HepG2 (cell line): ENCODE results near the gene MEG3. TPM values are rescaled to one million over a fixed set of nuclear protein-coding genes. Genes with fewer than 3 reads are reported as not detected.
"Not testable (repeated sequence)": the region's sequence is repeated elsewhere in the genome, so short reads cannot be mapped to it uniquely, and the experiment has no call there.

Experiments
- ATAC-seq: fragments of 200-7000 bp; cut with Tn5 transposase; 3 replicates; pipeline ENCODE4 v1.9.1; 2020; ENCODE audit warnings: mild to moderate bottlenecking, moderate library complexity
- BruUV-seq: library from RNA; stranded (reverse); fragments of 400-500 nt; replicated peaks from 2 replicates; lab custom pipeline; 2021; lab: Mats Ljungman, UMichigan
- CTCF ChIA-PET: fragments of 300-600 bp; formaldehyde crosslinking; extraction: SDS; loops from one replicate; lab custom pipeline; 2021; ENCODE audit warnings: low total read pairs, inconsistent platforms, low intra/inter-chr PET ratio; lab: Yijun Ruan, JAX
- POLR2A ChIA-PET: fragments of 350-600 bp; sonication (Branson Sonifier 250); formaldehyde crosslinking; loops from one replicate; lab custom pipeline; 2020; ENCODE audit warnings: antibody characterized with exemption, inconsistent platforms; lab: Yijun Ruan, JAX
- DNase-seq: peaks from one replicate; pipeline ENCODE4 v3.0.0-alpha.2; 2015; ENCODE audit warnings: low spot score
- FAIRE-seq: peaks from 3 replicates; lab custom pipeline; 2011; peaks lifted over from hg19 to GRCh38; lab: Jason Lieb, UNC
- H2AFZ ChIP-seq: one replicate; pipeline ENCODE4 v1.6.1; 2011; ENCODE audit warnings: low read length, inconsistent platforms
- H3K27ac ChIP-seq: fragments of 300-600 bp; 3 replicates; pipeline ENCODE4 v1.8.0; 2011; ENCODE audit warnings: mixed run types, mild to moderate bottlenecking, mixed read lengths, low read length, inconsistent platforms; ENCODE audit not compliant: insufficient read depth; ENCODE audit errors: extremely low read length
- H3K27me3 ChIP-seq, 2 experiments: fragments of 200-600 bp in 1 of 2; 2 replicates in 1 of 2; 3 replicates in 1 of 2; pipeline versions ENCODE4 v1.6.0 to v1.8.0; 2011; ENCODE audit warnings: low read length in 2 of 2, mild to moderate bottlenecking in 2 of 2, moderate library complexity in 2 of 2, inconsistent platforms in 1 of 2; ENCODE audit not compliant: insufficient read depth in 2 of 2, control insufficient read depth in 1 of 2
- H3K36me3 ChIP-seq, 2 experiments: fragments of 200-600 bp in 1 of 2; replicated peaks in 1 of 2; 2 replicates in 1 of 2; 3 replicates in 1 of 2; pipeline versions ENCODE4 v1.5.1 to v1.8.0; 2011; ENCODE audit warnings: low read length in 2 of 2, inconsistent platforms in 1 of 2; ENCODE audit not compliant: insufficient read depth in 2 of 2, control insufficient read depth in 1 of 2
- H3K4me1 ChIP-seq: 2 replicates; pipeline ENCODE4 v1.5.1; 2012; ENCODE audit warnings: low read length, inconsistent platforms; ENCODE audit not compliant: insufficient read depth
- H3K4me2 ChIP-seq: 2 replicates; pipeline ENCODE4 v1.6.0; 2011; ENCODE audit warnings: low read depth, low read length, inconsistent platforms
- H3K4me3 ChIP-seq, 3 experiments: fragments of 200-600 bp in 1 of 3; sonication (generic), shearing (Covaris generic) in 1 of 3; replicated peaks in 1 of 3; 2 replicates each; pipeline ENCODE4 v1.5.1; 2011 to 2016; ENCODE audit warnings: low read length in 3 of 3, inconsistent platforms in 2 of 3, low read depth in 2 of 3, mild to moderate bottlenecking in 2 of 3, control low read depth in 1 of 3, mixed read lengths in 1 of 3; ENCODE audit not compliant: insufficient read depth in 1 of 3
- H3K79me2 ChIP-seq: one replicate; pipeline ENCODE4 v1.6.1; 2011; ENCODE audit warnings: low read length, inconsistent platforms; ENCODE audit not compliant: insufficient read depth
- H3K9ac ChIP-seq: 2 replicates; pipeline ENCODE4 v1.6.0; 2011; ENCODE audit warnings: mild to moderate bottlenecking, low read depth, low read length, inconsistent platforms; ENCODE audit not compliant: insufficient read depth
- H3K9me3 ChIP-seq: 2 replicates; pipeline ENCODE4 v1.5.1; 2012; ENCODE audit warnings: mild to moderate bottlenecking, low read length
- H4K20me1 ChIP-seq: 2 replicates; pipeline ENCODE4 v1.6.0; 2011; ENCODE audit warnings: inconsistent platforms, mild to moderate bottlenecking, low read length, moderate library complexity; ENCODE audit not compliant: insufficient read depth
- E2F1 ChIP-seq: sonication (generic); formaldehyde crosslinking; IDR thresholded peaks from 2 replicates; pipeline ENCODE4 v1.5.0; 2020; ENCODE audit warnings: missing genetic modification reagents
- ELF3 ChIP-seq: IDR thresholded peaks from 2 replicates; pipeline ENCODE4 v1.6.1; 2016; ENCODE audit warnings: missing genetic modification reagents, missing compliant biosample characterization
- ETV5 ChIP-seq: IDR thresholded peaks from 2 replicates; pipeline ENCODE4 v1.6.1; 2018; ENCODE audit warnings: missing biosample characterization, missing genetic modification reagents, inconsistent platforms, borderline replicate concordance
- HNRNPL ChIP-seq: fragments of 200-400 bp; formaldehyde crosslinking; IDR thresholded peaks from 2 replicates; pipeline ENCODE4 v1.6.1; 2017; ENCODE audit warnings: mild to moderate bottlenecking, low read depth, low read length
- KAT2B ChIP-seq: fragments of 150-350 bp; IDR thresholded peaks from 2 replicates; pipeline ENCODE4 v1.6.1; 2014; ENCODE audit warnings: low read depth, low read length, borderline replicate concordance
- KLF9 ChIP-seq: IDR thresholded peaks from 2 replicates; pipeline ENCODE4 v1.6.1; 2016; ENCODE audit warnings: low read depth
- RBAK ChIP-seq: sonication (generic); formaldehyde crosslinking; IDR thresholded peaks from 2 replicates; pipeline ENCODE4 v1.5.1; 2020; ENCODE audit warnings: mild to moderate bottlenecking, missing genetic modification reagents
- RBFOX2 ChIP-seq: fragments of 200-400 bp; formaldehyde crosslinking; IDR thresholded peaks from 2 replicates; pipeline ENCODE4 v1.6.1; 2017; ENCODE audit warnings: low read depth, mild to moderate bottlenecking, low read length
- SAP130 ChIP-seq: IDR thresholded peaks from 2 replicates; pipeline ENCODE4 v1.6.1; 2016; ENCODE audit warnings: low read depth
- TSC22D2 ChIP-seq: sonication (generic); formaldehyde crosslinking; IDR thresholded peaks from 2 replicates; pipeline ENCODE4 v1.5.1; 2020; ENCODE audit warnings: missing genetic modification reagents, mild to moderate bottlenecking, borderline replicate concordance
- ZC3H4 ChIP-seq: sonication (generic); formaldehyde crosslinking; IDR thresholded peaks from 2 replicates; pipeline ENCODE4 v1.4.0; 2020; ENCODE audit warnings: missing genetic modification reagents, borderline replicate concordance
- ZNF235 ChIP-seq: sonication (generic); formaldehyde crosslinking; IDR thresholded peaks from 2 replicates; pipeline ENCODE4 v1.8.1; 2023; ENCODE audit warnings: mild to moderate bottlenecking, missing genetic modification reagents, borderline replicate concordance
- ZNF709 ChIP-seq: sonication (generic); formaldehyde crosslinking; IDR thresholded peaks from 2 replicates; pipeline ENCODE4 v1.5.0; 2020; ENCODE audit warnings: mild to moderate bottlenecking, missing genetic modification reagents
- WGBS: methylation state at CpG from one replicate; pipeline ENCODE4 v1.1.6; 2017; ENCODE audit warnings: low lambda C conversion rate; 5-methylcytosine and 5-hydroxymethylcytosine counted together
- in situ Hi-C: cut with HindIII; loops from 2 replicates; pipeline ENCODE4 v1.10.0; 2017; ENCODE audit warnings: low pct_unique_long_range_greater_than_20kb; ENCODE audit not compliant: extremely low pct_ligation_motif_present
- intact Hi-C: fragments of 100-400 bp; cut with micrococcal nuclease; formaldehyde crosslinking; loops from one replicate; pipeline ENCODE4 v1.10.0; 2022; ENCODE audit not compliant: unreplicated experiment
- polyA plus RNA-seq, 8 experiments: library from polyadenylated mRNA; depleted of rRNA in 3 of 8; stranded (reverse) in 7 of 8; unstranded in 1 of 8; fragments of >200 nt; fragmentation: Illumina TruSeq in 4 of 8; extraction: Trizol in 4 of 8; gene quantifications; 2 replicates each; pipeline versions ENCODE4 v1.2.1 to v1.2.3, GENCODE V29; 2011 to 2016; ENCODE audit warnings: low read depth in 4 of 8, missing spikeins in 1 of 8, mixed read lengths in 1 of 8; ENCODE audit not compliant: insufficient read depth in 1 of 8
- total RNA-seq, 5 experiments: library from RNA; depleted of rRNA; stranded (reverse); fragments of >200 nt; fragmentation: Illumina TruSeq; extraction: Trizol; gene quantifications; 2 replicates each; pipeline ENCODE4 v1.2.3, GENCODE V29; 2016; ENCODE audit warnings: low read depth in 1 of 5

Gene MEG3
- total and polyA plus RNA-seq, 2 of the 13 experiments (the other 11 are each of a cell fraction or from before 2014, with no cell fraction given) = 0.17 TPM; not detected in 1

GRCh38 chr14:100818221-100818699 lies 7.7 kb upstream of the MEG3 start:
- intact Hi-C loops (loop anchor here (10.0 kb wide), 1 partner anchor 153 kb away; no protein-coding TSS in a partner anchor), in situ Hi-C loops (loop anchor here (10.0 kb wide), 1 partner anchor 153 kb away; no protein-coding TSS in a partner anchor)
- POLR2A ChIA-PET = interaction anchor here (0.6 to 4.8 kb wide), 13 partner anchors 15 to 153 kb away, joined by 3 to 102 read pairs (median 15); no protein-coding TSS in a partner anchor
- H3K27ac ChIP-seq = peak overlapping the region; percentile 100
- H3K9ac ChIP-seq = peak overlapping the region; percentile 77
- FAIRE-seq (no peak), ATAC-seq (no peak), DNase-seq (peak; percentile 51)
- H3K4me2 ChIP-seq = peak overlapping the region; percentile 79
- no peaks in the 10 kb centered on the region for H3K27me3 ChIP-seq
- H3K9me3 ChIP-seq = no peaks in the 10 kb centered on the region
- no peak; the same call in 1 of the 2 replicates for TF ChIP-seq SAP130 (CRISPR knock-in tag)
- TF ChIP-seq ETV5 = peak; percentile 44; the same call in 1 of the 2 replicates
- TF ChIP-seq TSC22D2 = 0 out of 2 replicates have a peak, but pooled peaks have one; percentile 51
- TF ChIP-seq KAT2B = no peak
- no peak for TF ChIP-seq KLF9 (CRISPR knock-in tag)
- peak; percentile 3; the same call in 1 of the 2 replicates for TF ChIP-seq RBFOX2
- no peak for TF ChIP-seq ZNF709
- no peak for TF ChIP-seq ZNF235 (CRISPR knock-in tag)
- TF ChIP-seq ZC3H4 (CRISPR knock-in tag) = 0 out of 2 replicates have a peak, but pooled peaks have one; percentile 64
- TF ChIP-seq ELF3 (CRISPR knock-in tag) = 0 out of 2 replicates have a peak, but pooled peaks have one; percentile 13
- TF ChIP-seq E2F1 (CRISPR knock-in tag) = no peak
- TF ChIP-seq RBAK (CRISPR knock-in tag) = peak; percentile 65; the same call in 1 of the 2 replicates
- peak; percentile 73; the same call in 1 of the 2 replicates for TF ChIP-seq HNRNPL
- 58% methylated on average over 2 of the region's 3 CpGs for WGBS
- peaks cover 95% of the 10 kb centered on the region for H3K4me1 ChIP-seq
- no peak overlapping the region for H2AFZ ChIP-seq
- no TSS peak for BruUV-seq
- H3K36me3 ChIP-seq = no peaks in the 10 kb centered on the region
- no peaks in the 10 kb centered on the region for H3K79me2 ChIP-seq
- H4K20me1 ChIP-seq = no peaks in the 10 kb centered on the region
- peak overlapping the region in 1 of 3 experiments; percentile 63; a peak in 2 of 6 replicates for H3K4me3 ChIP-seq
- CTCF ChIA-PET = no interaction called here

GRCh38 chr14:100818923-100819322 lies 7.0 kb upstream of the MEG3 start:
- POLR2A ChIA-PET = interaction anchor here (4.8 kb wide), 1 partner anchor 68 kb away, joined by 102 read pairs; no protein-coding TSS in a partner anchor
- H3K9me3 ChIP-seq, DNase-seq, H3K27me3 ChIP-seq, FAIRE-seq, H3K27ac ChIP-seq, ATAC-seq, H3K9ac ChIP-seq, H4K20me1 ChIP-seq, BruUV-seq, H3K36me3 ChIP-seq, H3K4me3 ChIP-seq, H2AFZ ChIP-seq, CTCF ChIA-PET, H3K4me2 ChIP-seq, H3K79me2 ChIP-seq: not testable (repeated sequence)
- peaks cover 100% of the 10 kb centered on the region for H3K4me1 ChIP-seq
- 95% methylated on average over 10 of the region's 10 CpGs for WGBS
- intact Hi-C loops (loop anchor here (10.0 kb wide), 1 partner anchor 154 kb away; no protein-coding TSS in a partner anchor), in situ Hi-C loops (loop anchor here (10.0 kb wide), 1 partner anchor 154 kb away; no protein-coding TSS in a partner anchor)
